Left lobe of liver (tissue), 2 donors: ENCODE data around the gene CIRBP. TPM values are rescaled to one million over a fixed set of nuclear protein-coding genes. Genes with fewer than 3 reads are reported as not detected.
"Not testable (repeated sequence)": the region's sequence is repeated elsewhere in the genome, so short reads cannot be mapped to it uniquely, and the experiment has no call there.

ENCODE experiments used
- ATAC-seq: fragments of 200-7000 bp; cut with Tn5 transposase; one replicate; pipeline ENCODE4 v1.9.1; 2020; ENCODE audit warnings: mild to moderate bottlenecking, moderate library complexity
- DNase-seq: peaks from one replicate; pipeline ENCODE4 v3.0.0-alpha.2; 2020; ENCODE audit warnings: low spot score
- total RNA-seq: library from RNA; stranded (reverse); gene quantifications from one replicate; pipeline ENCODE4 v1.2.1, GENCODE V29; 2021
- donor health status: DM: no; HTN: no; CAD: no; lungs with moderate emphysema.
- donor health status: DM: no; HTN: yes; CAD: no.

CIRBP gene
- total RNA-seq, 1 donor from 2014 or later: 125 TPM

DNA sequence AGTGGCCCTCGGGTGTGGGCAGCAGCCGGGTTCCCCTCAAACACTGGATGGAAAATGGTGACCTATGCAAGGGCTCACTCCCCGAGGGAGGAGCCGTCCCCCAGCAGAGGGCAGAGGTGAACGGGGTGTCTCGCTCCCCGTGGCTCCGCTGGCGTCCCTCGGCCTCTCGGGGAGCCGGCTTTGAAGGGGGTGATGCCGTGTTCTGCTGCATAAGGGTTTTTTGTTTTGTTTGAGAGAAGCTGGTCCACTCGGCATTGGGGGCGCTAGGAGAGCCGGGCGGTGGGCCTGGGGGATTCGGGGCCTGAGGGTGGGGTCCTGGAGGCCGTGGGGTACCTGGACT is 20.5 kb downstream of the CIRBP start:
- DNase-seq (no peak), ATAC-seq (no peak)

DNA sequence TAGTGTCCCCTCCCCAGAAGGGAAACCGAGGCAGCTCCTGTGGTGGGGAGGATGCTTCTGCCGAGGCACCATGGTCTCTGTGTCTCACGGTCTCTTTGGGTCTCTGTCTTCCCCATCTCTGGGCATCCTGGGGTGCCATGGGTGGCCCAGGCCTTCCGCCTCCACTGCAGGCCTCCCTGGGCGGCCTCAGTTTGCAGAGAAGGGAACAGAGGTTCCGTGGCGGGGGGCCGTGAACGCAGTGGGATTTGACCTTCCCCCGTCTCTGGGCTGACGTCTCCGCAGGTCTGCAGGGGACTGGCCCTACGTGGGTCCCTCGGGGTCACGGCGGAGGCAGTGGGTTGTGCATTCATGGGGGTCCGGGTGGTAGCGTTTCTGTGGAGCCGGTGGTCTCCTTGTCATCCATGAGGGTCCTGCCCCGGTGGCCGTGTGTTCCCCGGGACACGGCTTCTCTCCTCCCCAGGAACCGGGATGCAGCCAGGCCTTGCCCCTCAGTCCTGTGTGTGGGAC is 21.1 kb downstream of the CIRBP start:
- DNase-seq: no peak
- ATAC-seq: no peak

DNA sequence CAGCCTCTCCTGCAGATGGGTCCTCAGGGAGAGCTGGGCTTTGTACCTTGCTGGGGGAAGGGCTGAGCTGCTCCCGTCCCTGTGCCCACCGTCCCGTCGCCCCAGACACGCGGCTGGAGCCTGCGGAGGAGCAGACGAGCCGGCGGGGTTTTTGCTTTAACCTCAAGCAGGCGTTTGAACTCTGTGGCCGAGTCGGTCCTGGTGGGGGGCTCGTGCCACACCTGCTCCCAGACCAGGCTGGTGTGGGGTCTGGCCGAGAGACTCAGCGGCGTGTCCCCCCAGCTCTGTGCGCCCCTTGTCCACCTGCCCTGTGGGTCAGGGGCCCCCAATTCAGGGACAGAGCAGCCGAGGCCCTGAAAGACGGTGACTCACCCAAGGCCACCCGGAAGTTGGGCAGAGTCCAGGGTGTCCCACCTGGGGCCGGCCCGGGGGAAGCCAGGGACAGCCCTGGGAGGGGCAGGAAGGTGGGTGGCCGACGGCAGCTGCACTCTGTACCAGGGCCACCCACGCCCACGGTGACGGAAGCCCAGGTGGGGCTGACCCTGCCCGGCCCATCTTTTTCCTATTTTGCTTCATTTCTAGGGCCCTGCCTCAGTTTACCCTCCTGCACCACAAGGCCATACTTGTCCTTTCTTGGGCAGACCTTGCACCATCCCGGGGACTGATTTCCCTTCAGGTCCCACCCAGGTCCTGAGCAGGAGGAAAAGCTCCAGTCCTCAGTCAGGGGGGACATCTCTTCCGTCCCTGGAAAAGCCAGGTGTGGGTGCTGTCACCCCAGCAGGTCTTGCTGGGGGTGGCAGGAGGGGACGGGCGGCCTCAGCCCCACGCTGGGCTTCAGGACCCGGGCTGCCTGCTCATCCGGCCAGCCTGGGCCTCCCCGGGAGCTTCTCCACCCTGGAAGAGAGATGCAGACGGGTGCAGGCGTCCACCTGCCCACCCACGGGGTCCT is 21.8 kb downstream of the CIRBP start:
- no peak for ATAC-seq
- DNase-seq: no peak

DNA sequence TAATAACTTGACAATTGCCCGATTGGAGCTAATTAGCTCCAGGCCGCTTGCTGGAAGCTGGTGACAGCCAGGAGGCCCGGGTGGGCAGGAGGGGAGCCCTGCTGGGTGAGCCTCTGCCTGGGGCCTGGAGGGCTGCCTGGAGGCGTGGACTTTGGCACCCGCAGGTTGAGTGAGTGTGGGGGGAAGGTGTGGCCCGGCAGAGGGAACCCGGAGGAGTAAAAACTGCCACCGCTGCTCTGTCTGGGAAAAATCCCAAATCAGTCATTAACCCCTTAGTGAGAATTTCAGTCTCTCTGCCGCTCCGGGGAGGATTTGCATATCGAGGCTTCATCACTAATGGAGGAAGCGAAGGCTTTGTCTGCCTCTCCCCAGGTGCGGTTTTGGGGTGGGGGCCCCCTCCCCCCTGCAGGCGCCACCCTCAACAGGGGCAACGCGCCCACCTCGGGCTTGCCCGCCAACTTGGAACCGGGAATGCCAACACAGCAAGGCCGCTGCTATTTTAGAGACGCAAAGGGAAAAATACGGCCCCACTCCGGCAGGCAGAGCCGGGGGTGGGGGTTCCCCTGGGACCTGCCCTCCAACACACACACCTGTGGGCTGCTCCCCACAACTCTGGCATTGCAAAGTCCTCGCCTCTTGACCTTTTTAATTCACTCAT is 22.8 kb downstream of the CIRBP start:
- DNase-seq (peak; percentile 79), ATAC-seq (peak; percentile 84)

DNA sequence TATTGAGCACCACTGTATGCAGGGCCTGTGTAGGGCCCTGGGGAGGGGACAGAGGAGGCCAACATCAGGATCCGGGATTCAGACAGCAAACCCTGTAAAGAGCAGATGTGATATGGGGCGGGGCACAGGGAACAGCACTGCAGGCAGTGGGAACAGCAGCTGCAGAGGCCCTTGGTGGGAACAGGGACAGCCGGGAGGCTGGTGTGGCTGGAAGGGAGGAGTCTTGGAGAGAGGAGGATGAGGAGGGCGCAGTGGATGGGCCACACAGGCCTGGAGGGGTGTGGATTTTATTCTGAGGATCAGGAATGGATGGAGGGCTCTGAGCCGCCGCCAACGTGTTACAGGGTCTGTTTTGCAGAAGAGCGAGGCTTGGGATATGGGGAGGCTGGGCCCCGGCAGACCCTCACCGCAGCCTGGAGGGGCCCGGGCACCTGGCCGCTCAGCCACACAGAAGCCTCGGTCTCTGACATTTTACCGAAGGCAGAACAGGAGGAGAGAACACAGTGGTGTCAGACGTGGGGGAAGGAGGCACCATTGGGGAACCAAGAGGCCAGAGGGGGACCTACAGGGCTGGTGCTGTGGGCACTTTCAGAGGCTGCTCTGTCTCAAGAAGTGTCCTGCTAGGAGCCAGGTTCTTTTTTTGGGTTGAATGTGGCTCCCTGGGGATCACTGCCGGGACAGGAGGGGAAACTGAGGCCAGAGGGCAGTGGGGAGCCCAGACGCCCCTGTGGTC is 23.5 kb downstream of the CIRBP start:
- no peak for DNase-seq
- ATAC-seq: no peak

DNA sequence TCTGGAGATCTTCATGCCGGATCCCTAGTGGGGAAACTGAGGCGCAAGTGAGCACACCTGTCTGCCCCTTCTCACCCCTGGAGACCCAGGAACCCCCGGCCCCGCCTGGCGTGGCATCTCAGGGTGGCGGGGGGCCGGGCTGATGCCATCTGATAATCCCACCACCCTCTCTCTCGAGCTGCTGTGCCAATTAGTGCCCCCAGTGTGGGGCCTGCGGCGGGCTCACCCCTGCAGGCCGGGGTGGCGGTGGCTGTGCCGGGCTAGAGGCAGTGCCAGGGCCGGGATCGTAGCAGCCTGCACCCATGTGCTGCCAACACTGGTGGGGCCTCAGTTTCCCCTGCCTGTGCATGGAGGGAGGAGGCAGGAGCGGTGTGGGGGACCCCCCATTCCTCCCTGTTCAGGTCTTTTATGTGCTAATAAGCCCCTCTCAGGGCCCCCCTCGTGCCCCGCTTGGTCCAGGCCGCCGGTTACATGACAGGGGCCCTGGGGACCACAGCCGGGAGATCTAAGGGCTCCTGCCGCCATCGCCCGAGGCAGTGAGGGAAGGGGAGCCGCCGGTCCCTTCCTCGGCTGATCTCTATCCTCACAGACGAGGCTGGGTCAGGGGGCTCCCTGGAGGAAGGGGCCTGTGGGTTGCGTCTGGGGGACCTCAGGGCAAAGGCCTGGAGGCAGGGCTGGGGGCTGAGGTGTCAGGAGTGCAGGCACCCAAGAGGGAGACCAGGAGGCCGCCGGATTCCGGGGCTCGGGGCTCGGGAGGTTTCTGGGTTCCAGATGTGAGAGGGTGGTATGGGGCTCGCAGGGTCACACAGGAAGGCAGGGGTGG is 24.9 kb downstream of the CIRBP start:
- ATAC-seq (no peak), DNase-seq (no peak)

DNA sequence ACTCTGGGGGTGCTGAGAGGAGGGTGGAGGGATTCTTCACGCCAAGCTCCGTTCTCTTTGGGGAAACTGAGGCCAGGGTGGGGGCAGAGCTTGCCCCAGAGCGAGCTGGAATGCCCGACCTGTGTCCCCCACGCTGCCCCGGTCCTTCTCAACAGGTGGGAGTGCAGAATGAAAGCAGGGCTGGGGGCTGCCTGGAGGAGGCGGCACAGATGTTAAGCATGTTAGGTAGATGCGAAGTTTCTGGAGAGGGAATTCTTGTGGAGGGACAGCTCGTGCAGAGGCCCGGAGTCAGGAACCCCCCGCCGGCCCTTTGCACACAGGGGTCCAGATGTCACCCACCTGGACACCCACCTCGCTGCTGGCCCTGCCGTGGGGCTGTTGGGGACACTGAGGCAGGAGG is 25.6 kb downstream of the CIRBP start:
- ATAC-seq: no peak
- DNase-seq: no peak

DNA sequence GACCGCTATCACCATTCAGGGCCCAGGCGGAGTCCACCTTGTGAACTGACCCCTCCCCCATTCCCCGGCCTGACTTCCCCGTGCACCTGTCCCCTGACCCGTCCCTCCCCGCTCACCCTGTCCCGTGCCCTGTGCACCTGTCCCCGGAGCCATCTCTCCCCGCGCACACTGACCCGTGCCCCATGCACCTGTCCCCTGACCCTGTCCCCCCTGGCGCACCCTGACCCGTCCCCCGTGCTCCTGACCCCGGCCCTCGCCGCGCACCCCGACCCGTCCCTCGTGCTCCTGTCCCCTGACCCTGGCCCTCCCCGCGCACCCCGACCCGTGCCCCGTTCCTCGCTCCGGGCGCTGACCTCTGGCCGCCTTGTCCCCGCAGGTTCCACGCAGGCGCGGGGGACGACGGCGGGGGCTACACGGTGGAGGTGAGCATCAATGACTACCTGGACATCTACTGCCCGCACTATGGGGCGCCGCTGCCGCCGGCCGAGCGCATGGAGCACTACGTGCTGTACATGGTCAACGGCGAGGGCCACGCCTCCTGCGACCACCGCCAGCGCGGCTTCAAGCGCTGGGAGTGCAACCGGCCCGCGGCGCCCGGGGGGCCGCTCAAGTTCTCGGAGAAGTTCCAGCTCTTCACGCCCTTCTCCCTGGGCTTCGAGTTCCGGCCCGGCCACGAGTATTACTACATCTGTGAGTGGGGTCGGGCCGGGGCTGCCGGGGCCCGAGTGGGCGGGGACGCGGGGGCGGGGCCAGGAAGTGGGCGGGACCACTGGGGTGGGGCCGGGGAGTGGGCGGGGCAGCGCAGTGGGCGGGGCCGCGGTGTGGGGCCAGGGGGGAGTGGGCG is 26.3 kb downstream of the CIRBP start:
- ATAC-seq: peak; percentile 27

DNA sequence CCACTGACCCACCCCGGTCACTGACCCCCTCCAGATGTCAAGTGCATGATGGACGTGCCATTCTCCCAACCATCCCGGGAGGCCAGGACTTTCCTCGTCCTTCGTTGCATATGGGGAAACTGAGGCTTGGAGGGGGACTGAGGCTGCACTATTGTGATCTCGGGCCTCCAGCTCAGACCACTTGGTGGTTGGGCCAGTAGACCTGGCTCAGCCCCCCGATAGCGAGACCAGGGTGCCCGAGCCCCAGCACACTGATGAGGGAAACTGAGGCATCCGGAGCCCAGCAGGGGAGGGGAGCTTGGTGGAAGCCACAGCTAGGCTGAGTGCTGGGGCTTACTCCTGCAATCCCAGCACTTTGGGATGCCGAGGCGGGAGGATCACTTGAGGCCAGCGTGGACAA is 26.9 kb downstream of the CIRBP start:
- ATAC-seq (no peak), DNase-seq (no peak)

More for the DNA sequence above, 26.3 kb downstream of the CIRBP start:
- DNase-seq: no peak

DNA sequence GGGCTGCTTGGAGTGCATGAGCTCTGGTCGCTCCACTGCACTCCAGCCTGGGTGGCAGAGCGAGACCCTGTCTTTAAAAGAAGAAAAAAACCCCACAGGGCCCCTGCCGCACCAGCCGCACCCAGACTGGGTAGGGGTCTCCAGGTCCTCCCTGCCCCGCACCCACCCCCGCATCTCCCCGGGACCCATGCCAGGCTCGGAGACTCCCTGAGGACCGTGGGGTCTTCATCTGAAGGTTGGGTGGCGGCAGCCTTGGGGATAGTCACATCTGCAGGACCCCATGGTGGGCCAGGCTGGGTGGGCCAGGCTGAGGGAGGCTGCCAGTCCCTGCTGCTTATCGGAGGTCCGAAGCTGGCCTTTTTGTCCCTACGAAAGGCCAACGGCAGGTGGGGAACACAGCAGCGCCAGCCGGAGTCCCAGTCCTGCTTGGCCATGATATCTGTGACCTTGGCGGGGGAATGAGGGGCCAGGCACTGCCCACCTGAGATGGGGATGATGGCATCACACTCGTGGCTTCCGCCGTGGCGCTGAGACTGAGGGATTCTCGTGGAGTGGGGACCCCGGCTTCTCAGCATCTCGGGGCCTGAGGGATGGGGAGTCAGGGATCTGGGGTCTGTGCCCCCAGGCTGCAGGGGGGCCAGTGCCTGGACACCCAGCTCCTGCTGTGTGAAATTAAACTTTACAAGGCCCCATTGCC is 27.6 kb downstream of the CIRBP start:
- no peak for ATAC-seq
- no peak for DNase-seq

DNA sequence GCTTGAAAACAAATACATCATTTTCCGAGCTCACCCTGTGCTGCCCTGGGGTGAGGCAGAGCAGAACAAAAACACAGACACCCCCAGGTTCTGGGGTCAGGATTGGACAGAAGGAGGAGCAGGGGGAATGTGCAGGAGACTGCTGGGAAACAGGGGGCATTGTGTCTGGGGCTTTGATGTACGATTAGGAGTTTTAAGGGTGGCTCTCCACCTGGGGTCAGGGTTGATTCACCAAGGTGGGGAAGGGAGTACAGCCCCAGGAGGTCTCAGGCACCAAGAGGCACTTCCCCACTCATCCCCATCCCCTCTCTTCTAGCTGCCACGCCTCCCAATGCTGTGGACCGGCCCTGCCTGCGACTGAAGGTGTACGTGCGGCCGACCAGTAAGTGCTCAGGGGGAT is 29.1 kb downstream of the CIRBP start:
- no peak for ATAC-seq
- DNase-seq: no peak

DNA sequence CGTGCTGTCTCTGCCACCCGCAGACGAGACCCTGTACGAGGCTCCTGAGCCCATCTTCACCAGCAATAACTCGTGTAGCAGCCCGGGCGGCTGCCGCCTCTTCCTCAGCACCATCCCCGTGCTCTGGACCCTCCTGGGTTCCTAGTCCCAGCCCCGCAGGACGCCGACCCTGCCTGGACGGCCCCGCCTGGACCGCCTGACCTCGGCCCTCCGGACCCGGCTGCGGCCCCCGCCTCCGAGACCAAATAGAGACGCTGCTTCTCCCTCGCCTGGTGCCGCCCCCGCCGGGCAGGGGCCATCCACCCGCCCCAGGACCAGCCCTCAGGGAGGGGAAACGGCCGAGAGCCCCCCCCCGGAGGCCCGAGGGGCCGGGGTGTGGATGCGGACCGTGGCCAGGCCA is 30.7 kb downstream of the CIRBP start:
- ATAC-seq (no peak), DNase-seq (no peak)

DNA sequence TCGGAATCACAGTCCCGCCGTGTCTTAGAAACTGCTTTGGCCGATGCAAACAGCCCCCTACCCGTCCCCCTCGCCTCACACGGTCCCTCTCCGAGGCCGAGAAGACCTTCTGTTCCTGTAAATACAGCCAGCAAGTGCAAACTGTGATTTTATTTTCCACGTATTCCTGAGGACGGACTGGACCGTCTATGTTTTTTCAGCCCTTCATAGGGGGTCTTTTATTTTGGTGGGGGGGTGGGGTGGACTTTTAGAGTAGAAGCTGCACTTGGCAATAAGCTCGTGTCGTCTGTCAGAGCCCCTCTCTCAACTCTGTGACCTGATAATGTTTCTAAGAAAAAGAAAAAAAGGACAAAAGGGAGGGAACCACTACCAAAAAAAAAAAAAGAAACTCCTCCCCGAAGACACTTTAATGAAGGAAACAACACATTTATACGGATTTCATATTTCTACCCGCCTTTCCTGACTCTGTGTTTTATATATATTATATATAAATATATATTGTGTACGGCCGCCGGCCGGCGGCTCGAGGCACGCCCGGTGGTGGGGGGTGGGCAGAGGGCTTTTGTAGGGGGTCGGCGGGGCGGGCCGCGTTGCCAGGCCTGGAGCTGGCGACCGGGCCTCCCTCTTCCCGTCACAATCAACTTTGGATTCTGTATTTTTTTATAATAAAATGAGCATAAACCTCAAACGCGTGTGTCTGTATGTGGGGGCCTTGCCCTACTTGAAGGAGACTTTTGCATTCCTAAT is 31.8 kb downstream of the CIRBP start:
- DNase-seq: no peak
- ATAC-seq: no peak

DNA sequence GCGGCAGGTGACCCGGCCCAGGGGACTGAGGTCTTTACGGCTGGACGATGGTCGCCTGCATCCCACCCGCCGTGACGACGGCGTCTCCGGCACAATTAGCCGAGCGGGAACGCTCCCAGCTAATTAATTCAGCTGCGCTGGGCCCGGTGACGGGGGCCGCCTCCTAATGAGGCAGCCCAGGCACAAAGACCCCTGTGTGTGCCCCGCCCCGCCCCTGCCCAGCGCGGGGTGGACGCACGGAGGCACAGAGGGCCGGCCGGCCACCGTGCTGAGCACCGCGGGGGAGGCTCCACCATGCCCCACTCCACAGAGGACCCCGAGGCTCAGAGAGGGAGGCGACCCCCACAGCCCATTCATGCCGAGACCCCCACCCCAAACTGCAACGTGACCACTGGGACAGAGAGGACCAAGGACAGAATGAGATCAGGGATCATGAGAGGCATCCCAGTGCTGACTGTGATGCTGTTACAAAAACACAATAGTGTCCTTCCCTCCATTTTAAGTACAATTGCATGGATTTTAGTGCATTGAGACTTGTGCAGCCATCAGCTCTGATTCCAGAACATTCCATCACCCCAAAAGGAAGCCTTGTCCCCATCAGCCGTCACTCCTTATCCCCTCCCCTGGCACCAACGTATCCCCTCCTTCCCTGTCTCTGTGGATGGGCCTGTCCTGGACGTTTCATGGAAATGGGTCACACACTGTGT is 33.6 kb downstream of the CIRBP start:
- ATAC-seq: no peak
- DNase-seq: no peak

DNA sequence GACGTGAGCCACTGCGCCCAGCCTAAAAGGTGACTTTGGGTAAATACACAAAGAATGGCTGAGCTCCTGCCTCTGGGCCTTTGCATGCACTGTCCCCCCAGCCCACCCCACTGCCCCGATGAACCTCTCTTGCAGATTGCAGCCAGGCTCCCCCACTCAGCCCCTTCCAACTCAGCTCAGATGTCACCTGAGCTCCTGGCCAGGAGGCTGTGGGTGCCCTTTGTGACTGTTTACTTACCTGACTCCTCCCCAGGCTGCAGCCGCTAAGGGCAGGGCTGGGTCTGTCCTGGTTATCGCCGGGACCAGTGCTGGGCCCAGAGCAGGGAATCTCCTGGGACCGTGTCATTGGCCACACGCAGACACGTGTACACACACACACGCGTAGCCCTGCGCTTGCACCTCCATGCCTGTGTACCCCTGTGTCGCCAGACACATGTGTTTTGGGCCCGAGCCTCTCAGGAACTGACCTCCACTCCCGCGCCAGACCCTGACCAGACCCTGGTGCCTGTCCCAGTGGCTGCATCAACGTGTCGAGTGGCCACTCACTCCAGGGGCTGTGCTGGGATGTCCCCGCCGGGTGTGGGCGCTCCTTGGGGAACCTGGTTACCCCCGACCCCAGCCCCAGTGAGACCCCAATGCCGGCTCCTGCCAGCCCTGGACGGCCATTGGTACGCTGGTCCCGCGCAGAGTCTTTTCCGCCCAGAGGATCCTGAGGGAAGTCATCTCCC is 35.2 kb downstream of the CIRBP start:
- DNase-seq (peak; percentile 89), ATAC-seq (peak; percentile 98)

DNA sequence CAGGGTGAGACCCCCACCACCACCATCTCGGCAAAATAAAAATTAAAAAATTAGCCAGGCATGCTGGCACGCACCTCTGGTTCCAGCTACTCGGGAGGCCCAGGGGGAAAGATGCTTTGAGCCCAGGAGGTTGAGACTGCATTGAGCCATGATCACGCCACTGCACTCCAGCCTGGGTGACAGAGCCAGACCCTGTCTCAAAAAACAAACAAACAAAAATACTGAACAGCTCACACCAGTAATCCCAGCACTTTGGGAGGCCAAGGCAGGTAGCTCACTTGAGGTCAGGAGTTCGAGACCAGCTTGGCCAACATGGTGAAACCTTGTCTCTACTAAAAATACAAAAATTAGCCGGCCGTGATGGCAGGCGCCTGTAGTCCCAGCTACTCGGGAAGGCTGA is 36.2 kb downstream of the CIRBP start:
- not testable (repeated sequence) for DNase-seq, ATAC-seq

DNA sequence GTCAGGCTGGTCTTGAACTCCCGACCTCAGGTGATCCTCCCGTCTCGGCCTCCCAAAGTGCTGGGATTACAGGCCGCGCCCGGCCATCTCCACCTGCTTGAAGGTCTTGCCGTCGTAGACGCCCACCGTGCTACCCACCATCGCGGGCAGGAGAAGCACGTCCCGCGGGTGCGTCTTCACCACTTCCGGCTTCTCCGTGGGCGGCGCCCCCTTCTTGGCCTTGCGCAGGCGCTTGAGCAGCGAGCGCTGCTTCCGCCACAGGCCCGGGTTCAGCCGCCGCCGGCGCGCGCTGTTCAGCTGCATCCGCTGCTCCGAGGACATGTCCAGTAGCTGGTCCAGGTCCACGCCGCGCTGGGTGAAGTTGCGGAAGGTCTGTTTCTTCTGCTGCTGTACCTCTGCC is 38.2 kb downstream of the CIRBP start:
- no peak for DNase-seq

More for the DNA sequence above, 38.2 kb downstream of the CIRBP start:
- no peak for ATAC-seq
